GM19240 (cell line): ENCODE data around the gene LINGO4.
A peak's percentile ranks its signal among the peaks of the same experiment; 100 is the strongest.
"Not testable (repeated sequence)": the region's sequence is repeated elsewhere in the genome, so short reads cannot be mapped to it uniquely, and the experiment has no call there.

Experiments
- DNase-seq: peaks from one replicate; pipeline ENCODE4 v3.0.0; 2011; ENCODE audit warnings: low spot score; ENCODE audit not compliant: insufficient read length

Gene LINGO4

DNA sequence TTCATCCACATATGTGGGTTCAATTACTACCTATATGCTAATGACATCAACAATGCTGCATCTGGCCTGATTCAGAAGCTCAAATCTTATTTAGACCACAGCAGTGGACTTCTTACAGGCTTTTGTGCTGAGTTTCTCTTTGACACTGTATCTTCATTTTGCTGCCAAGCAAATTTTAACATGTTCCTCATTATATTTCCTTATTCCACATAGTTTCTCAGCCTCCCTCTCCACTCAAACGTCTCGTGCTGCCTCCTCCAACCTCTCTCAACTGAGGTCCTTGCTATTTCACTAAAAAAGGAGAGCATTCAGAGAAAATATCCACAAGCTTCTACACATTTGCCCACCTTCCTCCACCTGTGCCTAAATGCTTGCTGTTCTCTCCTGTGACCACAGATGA is 21.4 kb downstream of the LINGO4 start:
- DNase-seq, result no peak

DNA sequence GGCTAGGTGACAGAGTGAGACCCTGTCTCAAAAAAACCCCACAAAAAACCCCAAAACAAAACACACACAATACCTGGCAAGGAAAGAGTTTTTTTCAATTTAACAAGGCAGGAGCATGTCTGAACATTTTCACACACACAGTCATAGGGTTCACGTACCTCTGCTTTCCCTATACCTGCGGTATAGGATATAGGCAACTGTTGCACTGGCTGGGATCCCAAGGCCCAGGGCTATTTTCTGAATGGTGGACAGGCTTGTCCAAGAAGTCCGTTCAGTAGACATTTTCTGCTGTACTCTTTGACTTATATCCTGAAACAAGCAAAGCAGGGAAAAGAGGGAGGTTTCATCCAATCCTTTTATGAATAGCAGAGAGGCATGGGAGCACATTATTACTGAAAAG is 22.5 kb downstream of the LINGO4 start:
- DNase-seq, result no peak

DNA sequence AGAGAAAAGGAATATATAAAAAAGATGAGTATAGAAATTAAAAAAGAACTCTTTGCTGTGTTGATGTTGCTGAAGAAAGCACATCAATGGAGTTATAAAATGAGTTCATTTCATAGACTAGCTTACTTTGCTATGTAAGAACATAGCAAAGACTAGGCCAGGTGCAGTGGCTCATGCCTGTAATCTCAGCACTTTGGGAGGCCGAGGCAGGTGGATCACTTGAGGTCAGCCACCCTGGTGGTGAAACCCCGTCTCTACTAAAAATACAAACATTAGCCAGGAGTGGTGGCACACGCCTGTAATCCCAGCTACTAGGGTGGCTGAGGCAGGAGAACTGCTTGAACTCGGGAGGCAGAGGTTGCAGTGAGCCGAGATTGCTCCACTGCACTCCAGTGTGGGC is 23.2 kb downstream of the LINGO4 start:
- DNase-seq, result not testable (repeated sequence)

DNA sequence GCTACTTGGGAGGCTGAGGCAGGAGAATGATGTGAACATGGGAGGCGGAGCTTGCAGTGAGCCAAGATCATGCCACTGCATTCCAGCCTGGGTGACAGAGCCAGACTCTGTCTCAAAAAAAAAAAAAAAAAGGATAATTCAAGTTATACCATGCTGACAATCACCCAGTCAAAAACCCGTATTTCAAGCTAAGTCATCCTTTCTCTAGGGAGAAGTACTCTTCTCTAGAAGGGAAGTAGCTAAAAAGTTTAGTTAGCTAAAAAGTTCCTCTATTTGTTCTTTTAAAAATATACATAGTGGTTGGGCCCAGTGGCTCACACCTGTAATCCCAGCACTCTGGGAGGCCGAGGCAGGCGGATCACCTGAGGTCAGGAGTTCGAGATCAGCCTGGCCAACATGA is 24.5 kb downstream of the LINGO4 start:
- DNase-seq, result not testable (repeated sequence)

DNA sequence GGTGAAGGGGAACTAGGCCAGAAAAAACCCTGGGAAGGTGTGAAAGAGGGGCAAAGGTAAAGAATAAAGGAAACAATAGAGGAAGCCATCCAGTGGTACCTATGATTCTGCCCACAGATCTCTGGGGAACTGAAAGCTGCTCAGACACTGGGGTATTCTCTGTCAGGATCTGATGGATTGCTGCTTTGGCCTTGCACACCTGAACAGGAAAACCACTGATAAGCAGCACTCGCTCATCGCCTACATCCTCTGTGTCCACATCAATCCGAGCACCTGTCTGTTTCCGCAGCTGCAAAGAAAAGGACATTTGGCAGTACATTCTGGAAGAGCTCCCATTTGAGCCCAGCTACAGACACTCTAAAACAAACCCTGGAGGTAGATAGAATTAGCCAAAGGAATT is 25.4 kb downstream of the LINGO4 start:
- DNase-seq, result no peak

DNA sequence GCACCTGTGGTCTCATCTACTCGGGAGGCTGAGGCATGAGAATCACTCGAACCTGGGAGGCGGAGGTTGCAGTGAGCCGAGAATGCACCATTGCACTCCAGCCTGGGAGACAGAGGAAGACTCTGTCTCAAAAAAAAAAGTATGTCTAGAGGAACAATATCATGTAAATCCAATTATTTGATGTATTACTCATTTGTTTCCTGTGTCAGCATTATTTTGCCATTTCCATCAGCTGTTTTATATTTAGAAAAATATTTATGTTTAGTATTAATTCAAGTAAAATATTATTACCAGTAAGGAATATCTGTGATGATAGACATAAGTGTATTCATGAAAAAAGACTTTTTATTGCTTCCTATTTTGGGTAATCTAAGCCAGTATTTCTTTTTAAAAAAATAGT is 27.9 kb downstream of the LINGO4 start:
- DNase-seq, result no peak

DNA sequence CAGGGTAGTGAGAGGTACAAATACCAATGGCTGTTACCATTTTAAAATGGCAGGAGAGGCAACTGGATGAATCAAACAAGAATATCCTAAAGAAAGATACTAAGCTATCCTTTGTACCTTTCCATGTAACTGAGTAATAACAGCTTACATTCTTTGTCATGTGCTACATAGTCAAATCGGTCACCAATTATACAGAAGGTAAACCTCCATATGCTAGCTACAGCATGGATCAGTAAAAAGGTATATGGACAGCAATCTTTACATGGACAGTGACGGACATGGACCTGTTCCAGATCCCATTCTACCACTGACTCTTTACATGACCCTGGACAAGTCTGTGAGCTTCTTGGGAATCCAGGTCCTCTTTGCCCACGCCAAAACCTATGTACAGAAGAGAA is 28.6 kb downstream of the LINGO4 start:
- no peak for DNase-seq

DNA sequence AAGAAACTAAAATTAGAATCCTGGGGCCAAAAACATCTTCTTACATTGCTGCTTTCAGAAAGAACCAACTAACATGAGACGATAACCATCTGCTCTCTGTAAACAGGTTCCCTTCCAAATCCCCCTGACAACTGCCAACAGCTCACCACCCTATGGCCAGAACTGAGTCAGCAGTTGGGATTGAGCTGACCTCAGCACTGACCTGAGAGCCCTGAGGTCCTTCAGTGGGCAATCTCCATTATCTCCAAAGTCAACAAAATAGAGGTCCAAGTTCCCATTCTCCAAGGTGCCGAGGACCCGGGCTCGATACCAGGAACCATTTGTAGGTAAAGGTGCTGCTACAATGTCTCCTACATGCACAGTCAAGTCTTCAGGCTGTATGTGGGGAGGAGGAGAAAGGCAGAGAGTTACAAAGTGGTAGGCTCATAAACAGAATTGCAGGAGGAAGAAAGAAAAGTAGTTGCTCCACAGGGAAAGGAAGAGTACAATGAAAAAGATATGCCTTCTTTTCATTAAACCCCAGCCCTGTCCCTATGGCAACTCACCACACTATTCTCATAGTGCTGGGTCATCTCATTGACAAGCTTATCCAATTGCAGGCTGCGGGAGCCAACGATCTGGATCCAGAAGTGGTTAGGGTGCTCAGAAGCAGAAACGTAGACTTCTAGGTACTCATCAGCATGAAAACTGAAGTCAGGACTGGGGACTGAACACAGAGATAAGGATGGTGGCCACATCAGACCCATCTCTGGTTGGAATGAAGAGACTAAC is 29.1 kb downstream of the LINGO4 start:
- DNase-seq, result no peak

DNA sequence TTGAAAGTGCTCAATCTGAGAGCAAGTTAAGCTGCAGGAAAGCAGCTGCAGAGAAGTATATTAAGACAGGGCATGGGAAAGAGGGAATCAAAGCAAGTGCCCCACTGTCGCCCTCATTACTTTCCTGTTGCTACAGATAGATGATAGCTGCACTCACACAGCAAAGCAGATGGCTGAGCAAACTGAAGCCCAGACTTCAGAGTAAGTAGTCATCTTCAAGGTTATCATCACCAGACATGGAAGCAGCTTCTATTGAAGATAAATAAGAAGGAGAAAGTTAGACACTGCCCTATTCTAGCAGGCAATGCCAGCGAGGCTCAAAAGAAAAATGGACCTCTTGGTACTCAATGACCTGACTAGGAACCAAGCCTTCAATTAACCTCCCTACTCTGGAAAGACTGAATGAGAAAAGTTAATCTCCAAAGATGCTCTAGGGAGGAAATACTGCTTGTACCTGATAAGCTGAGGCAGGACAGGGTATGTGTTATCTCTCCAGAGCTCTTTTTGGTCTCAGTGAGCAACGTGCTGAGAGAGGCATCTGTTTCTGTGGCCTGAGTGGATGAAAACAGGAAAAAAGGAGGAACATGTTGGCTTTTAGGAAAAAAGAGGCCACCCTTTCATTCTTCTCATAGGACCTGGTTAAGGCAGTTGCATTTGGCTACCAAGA is 30.8 kb downstream of the LINGO4 start:
- no peak for DNase-seq

DNA sequence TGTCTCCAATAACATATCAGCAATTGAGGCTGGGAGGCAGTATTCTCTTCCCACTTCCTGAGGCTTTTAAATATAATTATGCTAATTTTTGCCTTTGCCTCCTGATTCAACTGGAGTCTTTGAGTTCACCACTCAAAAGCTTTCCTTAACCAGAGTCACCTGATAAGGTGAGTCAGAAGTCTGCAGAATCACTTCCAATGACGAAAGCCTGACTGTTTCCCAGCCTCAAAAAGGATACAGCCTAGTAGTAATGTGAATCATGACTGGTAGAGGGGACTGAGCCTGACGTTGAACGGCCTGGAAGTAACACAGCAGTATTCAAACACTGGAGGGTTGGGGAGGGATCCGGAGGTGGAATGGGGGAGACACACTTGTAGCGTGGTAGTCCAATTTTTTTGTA is 31.5 kb downstream of the LINGO4 start:
- no peak for DNase-seq

DNA sequence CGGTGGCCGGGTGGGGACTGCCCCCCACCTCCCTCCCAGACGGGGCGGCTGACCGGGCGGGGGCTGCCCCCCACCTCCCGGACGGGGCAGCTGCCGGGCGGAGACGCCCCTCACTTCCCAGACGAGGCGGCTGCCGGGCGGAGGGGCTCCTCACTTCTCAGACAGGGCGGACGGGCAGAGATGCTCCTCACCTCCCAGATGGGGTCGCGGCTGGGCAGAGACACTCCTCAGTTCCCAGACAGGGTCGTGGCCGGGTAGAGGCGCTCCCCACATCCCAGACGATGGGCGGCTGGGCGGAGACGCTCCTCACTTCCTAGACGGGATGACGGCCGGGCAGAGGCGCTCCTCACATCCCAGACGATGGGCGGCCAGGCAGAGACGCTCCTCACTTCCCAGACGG is 35.9 kb downstream of the LINGO4 start:
- not testable (repeated sequence) for DNase-seq

DNA sequence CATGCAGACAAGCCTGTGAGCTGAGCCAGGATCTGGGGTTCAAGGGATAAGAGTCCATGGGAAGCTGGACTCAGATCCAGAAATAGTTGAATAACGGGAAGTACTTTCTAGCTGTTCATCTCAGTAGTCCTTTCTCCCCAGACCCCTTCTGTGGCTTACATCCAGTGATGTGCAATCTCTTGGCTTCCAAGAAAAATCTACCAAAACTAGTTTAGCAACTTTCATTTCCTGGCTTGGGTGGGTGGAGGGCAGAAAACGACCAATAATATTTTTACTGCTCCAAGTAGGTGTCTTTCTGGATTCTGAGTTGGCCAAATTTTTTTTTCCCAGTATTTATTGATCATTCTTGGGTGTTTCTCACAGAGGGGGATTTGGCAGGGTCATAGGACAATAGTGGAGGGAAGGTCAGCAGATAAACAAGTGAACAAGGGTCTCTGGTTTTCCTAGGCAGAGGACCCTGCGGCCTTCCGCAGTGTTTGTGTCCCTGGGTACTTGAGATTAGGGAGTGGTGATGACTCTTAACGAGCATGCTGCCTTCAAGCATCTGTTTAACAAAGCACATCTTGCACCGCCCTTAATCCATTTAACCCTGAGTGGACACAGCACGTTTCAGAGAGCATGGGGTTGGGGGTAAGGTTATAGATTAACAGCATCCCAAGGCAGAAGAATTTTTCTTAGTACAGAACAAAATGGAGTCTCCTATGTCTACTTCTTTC is 36.7 kb downstream of the LINGO4 start:
- DNase-seq, result not testable (repeated sequence)

DNA sequence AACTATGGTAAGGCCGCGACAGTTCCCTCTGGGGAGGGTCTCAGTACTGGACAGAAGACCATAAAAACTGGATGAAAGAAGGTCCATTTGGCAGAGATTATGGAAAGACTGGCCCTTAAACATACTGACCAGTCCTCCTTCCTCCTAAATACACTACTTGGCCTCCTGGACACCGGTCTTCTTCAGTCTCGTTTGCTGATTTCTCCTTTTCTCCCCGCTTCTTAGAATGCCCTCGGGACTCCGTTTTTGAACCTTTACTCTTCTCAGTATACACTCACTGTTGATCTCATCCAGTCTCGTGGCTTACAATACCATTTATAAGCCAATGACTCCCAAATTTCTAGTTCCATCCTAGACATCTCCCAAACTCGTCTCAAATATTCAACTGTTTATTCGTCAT is 41.2 kb downstream of the LINGO4 start:
- no peak for DNase-seq

DNA sequence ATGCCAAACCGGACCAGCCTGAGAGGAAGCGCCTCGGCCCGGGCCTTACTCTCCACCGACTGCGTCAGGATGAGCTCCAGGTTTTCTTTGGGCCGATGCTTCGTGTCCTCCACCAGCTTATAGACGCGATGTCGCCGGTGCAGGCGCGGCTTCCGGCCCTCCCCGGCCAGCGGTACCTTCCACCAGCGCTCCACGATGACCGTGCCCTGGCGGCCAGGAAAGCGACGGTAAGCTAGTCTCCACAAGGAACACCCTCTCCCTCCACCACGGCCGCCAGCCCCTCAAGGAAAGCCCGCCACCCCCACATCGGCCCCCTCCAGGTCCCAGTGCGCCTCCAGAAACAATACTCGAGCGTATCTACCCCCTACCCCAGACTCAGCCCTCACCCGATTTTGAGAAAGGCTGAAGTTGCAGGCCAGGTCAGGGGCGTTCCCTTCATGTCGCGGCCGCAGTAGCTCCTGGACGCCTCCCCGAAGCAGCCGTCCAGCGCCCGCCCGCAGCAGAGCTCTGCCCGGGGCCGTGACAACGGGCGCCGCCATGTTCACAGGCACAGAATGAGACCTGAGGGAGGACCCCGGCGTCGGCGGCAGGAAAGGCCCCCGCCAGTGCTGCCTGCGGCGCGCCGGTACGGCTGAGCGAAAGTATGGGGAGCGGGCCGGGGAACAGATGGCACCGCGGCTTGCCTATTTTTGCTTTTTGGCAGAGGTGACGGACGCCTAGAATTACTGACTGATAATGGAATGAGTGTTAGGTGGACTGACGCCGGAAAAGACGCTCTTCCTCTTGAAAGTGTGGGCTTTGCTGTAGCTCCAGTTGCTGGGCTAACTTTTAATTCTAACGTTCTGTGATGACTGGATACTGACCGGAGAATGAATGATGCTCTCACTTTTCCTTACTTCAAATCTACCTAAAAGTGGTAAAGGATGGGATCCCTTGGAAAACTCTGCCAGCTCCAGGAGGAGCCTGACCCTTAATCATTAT is 42.0 kb downstream of the LINGO4 start, which contains the start of gene MRPL9:
MRPL9 (minus strand) TSS at position 556 of the 981 bp plus-strand sequence; CDS start at position 539, 17 bp downstream.
- peak; percentile 94 for DNase-seq

DNA sequence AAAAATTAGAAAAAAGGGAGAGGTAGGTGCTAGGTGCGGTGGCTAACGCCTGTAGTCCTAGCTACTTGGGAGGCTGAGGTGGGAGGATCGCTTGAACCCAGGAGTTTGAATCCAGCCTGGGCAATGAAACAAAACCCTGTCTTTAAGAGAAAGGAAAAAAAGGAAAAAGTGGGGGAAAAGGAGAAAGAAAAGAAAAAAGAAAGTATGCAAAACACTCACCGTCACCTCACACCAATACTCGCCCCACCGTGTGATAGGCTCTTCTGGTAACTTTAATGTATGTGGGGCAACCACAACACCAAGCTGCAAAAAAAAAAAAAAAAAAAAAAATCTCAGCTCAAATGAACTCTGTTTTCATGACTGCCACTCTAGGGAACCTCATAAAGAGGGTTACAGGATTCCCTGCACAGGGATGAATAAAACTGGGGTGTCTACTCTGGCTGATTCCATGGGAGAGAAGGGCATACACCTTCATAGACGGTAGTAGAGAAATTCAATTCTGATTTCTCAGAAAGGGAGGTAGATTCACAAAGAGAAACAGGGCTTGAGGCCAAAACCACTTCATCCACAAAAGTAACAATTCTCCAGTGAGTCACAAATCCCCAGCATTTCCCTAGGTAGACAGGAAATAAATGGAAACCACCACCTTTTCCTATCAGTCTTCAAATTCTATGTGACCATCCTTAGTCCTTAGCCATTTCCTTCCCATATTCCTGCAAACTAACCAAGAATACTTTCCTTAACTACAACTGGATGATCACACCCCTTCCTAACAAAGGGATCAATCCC is 44.4 kb downstream of the LINGO4 start:
- no peak for DNase-seq

DNA sequence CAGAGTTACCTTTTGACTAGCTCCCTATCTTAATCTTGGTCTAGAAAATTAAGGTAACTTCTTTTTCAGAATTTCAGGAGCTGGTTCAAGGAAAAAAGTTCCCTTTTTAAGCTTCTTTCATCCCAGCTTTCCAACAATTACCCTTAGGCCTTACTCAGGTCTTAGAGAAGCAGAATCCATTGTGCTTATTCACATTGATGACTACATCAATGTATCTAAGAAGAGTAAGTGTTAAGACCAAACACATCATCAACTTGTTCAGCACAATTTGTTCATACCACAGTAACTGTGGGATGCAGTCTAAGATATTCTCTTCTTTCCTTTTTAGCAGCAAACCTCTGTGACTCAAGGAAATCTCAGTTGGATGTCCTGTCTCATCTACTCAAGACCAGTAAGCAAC is 46.0 kb downstream of the LINGO4 start:
- DNase-seq, result no peak

DNA sequence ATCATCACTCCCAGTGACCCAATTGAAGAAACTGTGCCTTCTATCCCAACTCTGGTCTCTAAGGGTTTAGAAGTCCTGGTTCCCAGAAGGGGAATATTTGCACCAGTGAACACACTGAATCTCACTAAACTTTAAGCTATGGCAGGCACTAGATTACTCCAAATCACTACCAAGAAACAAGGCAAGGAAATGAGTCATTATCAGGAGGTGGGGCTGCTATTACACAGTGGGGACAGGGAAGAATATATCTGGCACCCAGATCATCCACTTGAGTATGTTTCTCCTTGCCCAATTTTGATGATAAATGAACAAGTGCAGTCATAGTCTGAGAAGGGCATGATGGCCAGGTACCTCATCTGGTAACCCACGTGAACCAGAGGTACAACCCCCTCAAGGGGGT is 48.9 kb downstream of the LINGO4 start:
- no peak for DNase-seq
